IgD-negative memory B cell (primary cell): Measurements from ENCODE around the gene DAND5. TPM values are rescaled to one million over a fixed set of nuclear protein-coding genes. Genes with fewer than 3 reads are reported as not detected.

Source experiments
- H3K27ac Mint-ChIP-seq, 3 donors: one replicate each; pipeline ENCODE4 v1.8.0; 2020 to 2022; ENCODE audit warnings: mild to moderate bottlenecking in 3 of 3, mixed read lengths in 3 of 3, moderate library complexity in 1 of 3
- H3K27me3 Mint-ChIP-seq: one replicate; pipeline ENCODE4 v1.8.0; 2021; ENCODE audit warnings: mixed read lengths
- H3K36me3 Mint-ChIP-seq: one replicate; pipeline ENCODE4 v1.8.0; 2020; ENCODE audit warnings: mild to moderate bottlenecking, mixed read lengths
- H3K4me1 Mint-ChIP-seq, 3 donors: one replicate each; pipeline ENCODE4 v1.8.0; 2020 to 2022; ENCODE audit warnings: mixed read lengths in 3 of 3, mild to moderate bottlenecking in 1 of 3
- H3K4me3 Mint-ChIP-seq, 4 donors: one replicate each; pipeline ENCODE4 v1.8.0; 2020 to 2022; ENCODE audit warnings: mild to moderate bottlenecking in 4 of 4, mixed read lengths in 4 of 4, moderate library complexity in 3 of 4
- H3K9me3 Mint-ChIP-seq, 3 donors: one replicate each; pipeline ENCODE4 v1.8.0; 2020 to 2021; ENCODE audit warnings: mixed read lengths in 3 of 3, mild to moderate bottlenecking in 1 of 3
- polyA plus RNA-seq: library from polyadenylated mRNA; unstranded; fragments of 300-500 nt; fragmentation: Illumina TruSeq; gene quantifications from one replicate; pipeline ENCODE4 v1.2.3, GENCODE V29; 2021

Gene DAND5
- polyA plus RNA-seq, 1 donor from 2014 or later = not detected

GRCh38 chr19:13011653-13012389 lies 42.4 kb downstream of the DAND5 start:
- Mint-ChIP-seq H3K4me3 (peak overlapping the region in 1 of 4 donors; percentile 12), H3K9me3 (no peaks in the 10 kb centered on the region), H3K36me3 (peaks cover 2% of the 10 kb centered on the region), H3K4me1 (peaks cover 8 to 18% (median 11%) of the 10 kb centered on the region in 3 donors), H3K27me3 (peaks cover 61% of the 10 kb centered on the region), H3K27ac (peak overlapping the region in 2 of 3 donors; percentile 50 to 78)

GRCh38 chr19:13012390-13012689 lies 43.0 kb downstream of the DAND5 start:
- H3K36me3 Mint-ChIP-seq = peaks cover 2% of the 10 kb centered on the region
- peak overlapping the region; percentile 47 to 86 (median 78) for H3K27ac Mint-ChIP-seq

DNA sequence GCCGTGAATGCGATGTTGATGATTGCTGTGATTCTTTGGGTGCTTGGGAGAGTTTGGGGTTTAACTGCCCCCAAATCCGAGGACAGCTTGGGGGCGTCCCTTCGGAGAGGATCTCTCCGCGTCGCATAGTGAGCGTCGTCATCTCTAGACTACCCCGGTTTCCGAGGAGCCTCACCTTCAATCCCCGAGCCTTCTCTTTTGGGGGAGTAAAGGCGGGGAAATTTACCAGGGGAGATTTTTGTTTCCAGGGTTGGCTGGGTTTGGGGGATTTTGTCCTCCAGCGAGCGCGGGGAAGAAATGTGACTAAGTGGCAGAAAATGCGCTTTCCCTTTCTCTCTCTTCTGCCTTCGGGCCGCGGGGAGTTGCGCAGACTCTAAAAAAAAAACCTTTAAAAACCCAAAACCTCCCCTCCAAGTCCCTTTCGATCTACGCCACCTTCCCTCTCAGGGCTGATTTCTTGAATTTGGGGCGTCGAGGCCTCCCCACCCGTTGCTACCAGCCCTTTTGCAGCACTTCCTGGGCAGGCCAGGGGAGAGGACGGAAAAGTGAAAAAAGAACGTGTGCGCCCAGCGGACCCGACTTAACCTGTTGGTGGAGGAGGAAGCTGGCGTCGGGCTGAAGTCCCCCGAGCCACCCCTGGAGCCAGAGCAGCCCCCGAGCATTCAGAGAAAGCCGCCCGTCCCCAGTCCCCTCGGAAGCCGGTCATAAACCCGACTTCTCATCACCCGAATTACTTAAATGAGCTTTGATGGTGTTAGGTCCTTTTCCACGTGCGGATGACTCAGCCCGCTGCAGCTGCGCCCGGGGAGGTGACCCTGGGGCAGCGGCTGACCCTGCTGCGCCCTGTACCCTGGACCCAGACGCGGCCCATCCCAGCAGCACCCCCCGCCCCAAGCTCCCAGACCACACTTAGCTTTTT lies 43.6 kb downstream of the DAND5 start:
- H3K36me3 Mint-ChIP-seq = peaks cover 2% of the 10 kb centered on the region
- H3K4me3 Mint-ChIP-seq = peak overlapping the region; percentile 77 to 93 (median 87)
- peak overlapping the region; percentile 47 to 86 (median 78) for H3K27ac Mint-ChIP-seq
- peaks cover 11 to 20% (median 12%) of the 10 kb centered on the region in 3 donors for H3K4me1 Mint-ChIP-seq
- peaks cover 67% of the 10 kb centered on the region for H3K27me3 Mint-ChIP-seq
- no peaks in the 10 kb centered on the region for H3K9me3 Mint-ChIP-seq

More at GRCh38 chr19:13012390-13012689, 43.0 kb downstream of the DAND5 start:
- Mint-ChIP-seq H3K27me3 (peaks cover 65% of the 10 kb centered on the region), H3K4me3 (peak overlapping the region in 3 of 4 donors; percentile 77 to 93 (median 92)), H3K4me1 (peaks cover 8 to 20% (median 12%) of the 10 kb centered on the region in 3 donors), H3K9me3 (no peaks in the 10 kb centered on the region)

- no peaks in the 10 kb centered on the region for H3K9me3 Mint-ChIP-seq
- H3K36me3 Mint-ChIP-seq = peaks cover 2% of the 10 kb centered on the region
- peaks cover 11 to 20% (median 12%) of the 10 kb centered on the region in 3 donors for H3K4me1 Mint-ChIP-seq
- H3K4me3 Mint-ChIP-seq = peak overlapping the region; percentile 74 to 93 (median 84)
- peak overlapping the region; percentile 13 to 84 (median 78) for H3K27ac Mint-ChIP-seq
- H3K27me3 Mint-ChIP-seq = peaks cover 64% of the 10 kb centered on the region
Measured at GRCh38 chr19:13013649-13014048, 44.3 kb downstream of the DAND5 start.

GRCh38 chr19:13014101-13014920 lies 44.9 kb downstream of the DAND5 start:
- H3K9me3 Mint-ChIP-seq = no peaks in the 10 kb centered on the region
- H3K4me3 Mint-ChIP-seq = peak overlapping the region; percentile 74 to 93 (median 84)
- H3K27me3 Mint-ChIP-seq = peaks cover 62% of the 10 kb centered on the region
- H3K4me1 Mint-ChIP-seq = peaks cover 9 to 20% (median 12%) of the 10 kb centered on the region in 3 donors
- peaks cover 2% of the 10 kb centered on the region for H3K36me3 Mint-ChIP-seq
- H3K27ac Mint-ChIP-seq = peak overlapping the region; percentile 33 to 84 (median 78)

GRCh38 chr19:13014921-13015280 lies 45.5 kb downstream of the DAND5 start:
- Mint-ChIP-seq H3K27ac (peak overlapping the region in 2 of 3 donors; percentile 33 to 78), H3K27me3 (peaks cover 58% of the 10 kb centered on the region), H3K4me3 (peak overlapping the region; percentile 10 to 93 (median 60)), H3K9me3 (no peaks in the 10 kb centered on the region), H3K36me3 (peaks cover 2% of the 10 kb centered on the region), H3K4me1 (peaks cover 9 to 20% (median 12%) of the 10 kb centered on the region in 3 donors)

- H3K27me3 Mint-ChIP-seq = peaks cover 54% of the 10 kb centered on the region
- H3K4me1 Mint-ChIP-seq = peaks cover 9 to 20% (median 12%) of the 10 kb centered on the region in 3 donors
- no peaks in the 10 kb centered on the region for H3K9me3 Mint-ChIP-seq
- peak overlapping the region in 1 of 3 donors; percentile 25 for H3K27ac Mint-ChIP-seq
- no peak overlapping the region for H3K4me3 Mint-ChIP-seq
- H3K36me3 Mint-ChIP-seq = peaks cover 2% of the 10 kb centered on the region
Measured at GRCh38 chr19:13015361-13016223, 46.2 kb downstream of the DAND5 start.

- Mint-ChIP-seq H3K4me3 (peak overlapping the region in 1 of 4 donors; percentile 46), H3K4me1 (peaks cover 9 to 20% (median 12%) of the 10 kb centered on the region in 3 donors), H3K9me3 (no peaks in the 10 kb centered on the region), H3K27ac (peak overlapping the region in 2 of 3 donors; percentile 71 to 76), H3K27me3 (peaks cover 49% of the 10 kb centered on the region), H3K36me3 (peaks cover 2% of the 10 kb centered on the region)
Measured at GRCh38 chr19:13016245-13016627, 46.9 kb downstream of the DAND5 start.

GRCh38 chr19:13016628-13017305 lies 47.4 kb downstream of the DAND5 start:
- H3K4me1 Mint-ChIP-seq = peaks cover 9 to 20% (median 13%) of the 10 kb centered on the region in 3 donors
- no peaks in the 10 kb centered on the region for H3K36me3 Mint-ChIP-seq
- peaks cover 45% of the 10 kb centered on the region for H3K27me3 Mint-ChIP-seq
- peak overlapping the region; percentile 59 to 76 (median 71) for H3K27ac Mint-ChIP-seq
- no peaks in the 10 kb centered on the region for H3K9me3 Mint-ChIP-seq
- H3K4me3 Mint-ChIP-seq = peak overlapping the region in 1 of 4 donors; percentile 46

DNA sequence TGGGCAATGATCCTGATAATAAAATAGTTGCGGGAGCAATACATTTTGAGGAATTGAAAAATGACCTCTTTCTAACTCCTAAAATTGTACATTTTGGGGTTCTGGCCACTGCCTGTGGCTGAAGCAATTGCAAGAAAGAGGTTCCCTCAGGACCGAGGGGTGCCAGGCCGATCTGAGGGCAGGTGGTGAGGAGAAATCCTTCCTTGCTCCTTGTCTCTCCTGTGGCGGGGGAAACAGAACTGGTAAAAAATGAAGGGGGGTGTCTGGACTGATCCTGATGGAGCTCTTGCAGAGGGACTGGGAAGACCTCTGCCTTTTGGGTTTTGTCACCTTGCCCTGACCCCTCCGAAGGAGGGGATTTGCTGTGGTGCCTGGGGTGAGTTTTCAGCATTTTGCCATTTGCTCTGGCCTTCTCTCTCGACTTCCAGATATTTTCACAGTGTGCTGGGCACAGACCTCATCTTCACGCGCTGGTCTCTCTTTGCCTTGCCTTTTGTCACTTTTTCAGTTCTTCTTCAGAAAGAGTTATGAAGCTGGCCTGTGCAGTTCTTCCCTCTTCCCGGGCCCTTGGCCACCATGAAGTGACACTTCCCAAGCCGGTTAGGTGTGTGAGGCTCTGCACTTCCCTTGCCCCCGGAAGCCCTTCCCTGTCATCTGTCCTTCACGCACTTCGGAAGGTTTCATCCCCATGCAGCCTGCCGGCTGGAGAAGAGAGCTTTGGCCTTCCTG lies 48.1 kb downstream of the DAND5 start:
- Mint-ChIP-seq H3K36me3 (no peaks in the 10 kb centered on the region), H3K4me3 (no peak overlapping the region), H3K4me1 (peaks cover 9 to 23% (median 17%) of the 10 kb centered on the region in 3 donors), H3K27ac (peak overlapping the region in 1 of 3 donors; percentile 76), H3K9me3 (no peaks in the 10 kb centered on the region), H3K27me3 (peaks cover 51% of the 10 kb centered on the region)

DNA sequence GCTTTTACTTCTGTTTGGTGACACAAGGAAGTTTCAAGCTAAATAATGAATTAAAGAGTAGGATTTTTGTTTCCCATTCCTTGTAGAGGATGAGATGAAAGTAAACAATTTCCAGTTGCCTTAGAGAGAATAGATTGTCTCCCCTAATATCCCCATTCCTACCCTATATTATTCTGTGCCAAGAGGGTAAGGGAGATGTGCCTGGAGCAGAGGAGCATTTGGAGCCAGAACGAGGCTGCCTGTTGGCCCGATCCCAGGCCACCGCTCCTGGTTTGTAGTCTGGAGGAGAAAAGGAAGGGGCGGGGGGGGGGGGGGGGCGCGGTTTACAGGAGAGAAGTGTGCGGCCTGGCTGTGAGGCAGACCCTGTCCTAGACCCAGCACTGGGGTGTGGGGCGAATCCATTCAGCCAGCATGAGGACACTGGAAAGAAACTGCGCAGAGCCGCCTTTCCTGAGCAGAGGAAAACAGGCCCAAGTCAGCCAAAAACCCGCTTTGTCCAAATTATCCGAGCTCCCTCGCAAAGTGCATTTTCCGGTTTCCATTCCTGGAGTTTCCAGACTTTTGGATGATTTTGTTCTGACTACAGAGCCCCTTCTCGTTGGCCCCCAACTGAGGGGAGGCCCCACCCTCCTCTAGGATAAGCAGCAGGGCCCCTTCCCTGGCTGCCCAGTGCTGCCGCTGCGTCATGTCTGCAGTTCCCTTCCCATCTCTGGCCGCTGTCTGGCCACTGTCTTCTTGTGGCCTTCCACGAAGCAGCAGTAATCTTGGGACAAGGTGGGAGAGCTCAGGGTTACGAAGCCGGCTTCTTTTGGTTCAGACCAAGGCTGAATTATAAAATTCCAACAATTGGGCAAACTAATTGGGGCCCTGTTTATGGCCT lies 48.9 kb downstream of the DAND5 start:
- Mint-ChIP-seq H3K4me1 (peaks cover 5 to 25% (median 13%) of the 10 kb centered on the region in 3 donors), H3K9me3 (no peaks in the 10 kb centered on the region), H3K27me3 (peaks cover 48% of the 10 kb centered on the region), H3K27ac (no peak overlapping the region), H3K36me3 (no peaks in the 10 kb centered on the region), H3K4me3 (no peak overlapping the region)

DNA sequence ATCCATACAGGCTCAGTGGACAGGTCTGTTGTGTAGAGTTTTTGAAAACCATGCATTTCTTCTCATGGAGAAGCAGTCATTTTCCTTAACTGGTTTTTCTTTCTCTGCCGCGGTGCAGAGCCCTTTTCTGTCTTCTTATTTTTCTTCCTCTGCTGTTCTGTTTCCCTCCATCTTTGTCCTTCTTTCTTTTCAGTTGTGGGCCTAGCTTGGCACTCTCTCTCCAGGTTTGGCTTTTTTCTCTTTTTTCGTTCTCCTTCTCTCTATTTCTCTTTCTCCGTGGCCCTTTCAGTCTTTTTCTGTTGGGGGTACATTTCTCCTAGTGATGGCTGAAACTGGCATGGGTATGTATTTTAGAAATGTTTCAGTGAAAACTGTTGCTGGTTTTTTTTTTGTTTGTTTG lies 50.0 kb downstream of the DAND5 start:
- H3K4me3 Mint-ChIP-seq = no peak overlapping the region
- no peak overlapping the region for H3K27ac Mint-ChIP-seq
- peaks cover 46% of the 10 kb centered on the region for H3K27me3 Mint-ChIP-seq
- peaks cover 5 to 20% (median 15%) of the 10 kb centered on the region in 3 donors for H3K4me1 Mint-ChIP-seq
- H3K36me3 Mint-ChIP-seq = no peaks in the 10 kb centered on the region
- H3K9me3 Mint-ChIP-seq = no peaks in the 10 kb centered on the region
